OCI-LY3 (cell line): ENCODE measurements around the gene CKMT1B.
"Not testable (repeated sequence)": the region's sequence is repeated elsewhere in the genome, so short reads cannot be mapped to it uniquely, and the experiment has no call there.

ENCODE experiments used
- H2AFZ ChIP-seq: fragments of 200-600, 300-600 bp; shearing (Covaris generic); 2 replicates; pipeline ENCODE4 v1.6.0; 2014; ENCODE audit warnings: antibody characterized with exemption, low read depth, low read length
- H3K27ac ChIP-seq: fragments of 200-600, 300-600 bp; sonication (generic); 2 replicates; pipeline ENCODE4 v1.5.1; 2014; ENCODE audit warnings: mild to moderate bottlenecking, low read length, moderate library complexity, mixed read lengths
- H3K27me3 ChIP-seq: fragments of 200-600, 300-600 bp; sonication (generic); 2 replicates; pipeline ENCODE4 v1.6.1; 2014; ENCODE audit warnings: low read depth, low read length, mixed read lengths
- H3K36me3 ChIP-seq: fragments of 200-600, 300-600 bp; sonication (generic); replicated peaks from 2 replicates; pipeline ENCODE3; 2014; ENCODE audit warnings: low read depth, low read length, mixed read lengths
- H3K4me1 ChIP-seq: fragments of 300-600, 200-600 bp; sonication (generic); 2 replicates; pipeline ENCODE4 v1.6.1; 2014; ENCODE audit warnings: low read length, mixed read lengths
- H3K4me2 ChIP-seq: fragments of 200-600, 300-600 bp; sonication (generic); 2 replicates; pipeline ENCODE4 v1.6.1; 2014; ENCODE audit warnings: low read length, mixed read lengths
- H3K4me3 ChIP-seq: fragments of 300-600, 200-600 bp; sonication (generic); 2 replicates; pipeline ENCODE4 v1.5.1; 2014; ENCODE audit warnings: antibody characterized with exemption, mild to moderate bottlenecking, low read length, moderate library complexity
- H3K79me2 ChIP-seq: fragments of 300-600, 200-600 bp; shearing (Covaris generic); 2 replicates; pipeline ENCODE4 v1.6.1; 2014; ENCODE audit warnings: mild to moderate bottlenecking, low read length, mixed read lengths
- H3K9ac ChIP-seq: fragments of 300-600, 200-600 bp; shearing (Covaris generic); 2 replicates; pipeline ENCODE4 v1.6.0; 2014; ENCODE audit warnings: mild to moderate bottlenecking, low read length, moderate library complexity
- H3K9me3 ChIP-seq: fragments of 200-600, 300-600 bp; shearing (Covaris generic); 2 replicates; pipeline ENCODE4 v1.6.1; 2014; ENCODE audit warnings: low read length, mixed read lengths; ENCODE audit not compliant: insufficient read depth
- H4K20me1 ChIP-seq: fragments of 200-600, 300-600 bp; sonication (generic); 2 replicates; pipeline ENCODE4 v1.6.1; 2016; ENCODE audit warnings: low read length, mixed read lengths; ENCODE audit not compliant: insufficient read depth
- EZH2phosphoT487 ChIP-seq: fragments of 200-600 bp; shearing (Covaris generic); IDR thresholded peaks from 2 replicates; pipeline ENCODE4 v1.6.1; 2018; ENCODE audit warnings: antibody characterized with exemption, mixed run types, low read depth
- TF ChIP-seq, protein P1 (sequence below): fragments of 200-600, 300-600 bp; sonication (generic); IDR thresholded peaks from 2 replicates; pipeline ENCODE4 v1.5.1; 2014; ENCODE audit warnings: antibody characterized with exemption, low read length, low read depth

CKMT1B gene

DNA sequence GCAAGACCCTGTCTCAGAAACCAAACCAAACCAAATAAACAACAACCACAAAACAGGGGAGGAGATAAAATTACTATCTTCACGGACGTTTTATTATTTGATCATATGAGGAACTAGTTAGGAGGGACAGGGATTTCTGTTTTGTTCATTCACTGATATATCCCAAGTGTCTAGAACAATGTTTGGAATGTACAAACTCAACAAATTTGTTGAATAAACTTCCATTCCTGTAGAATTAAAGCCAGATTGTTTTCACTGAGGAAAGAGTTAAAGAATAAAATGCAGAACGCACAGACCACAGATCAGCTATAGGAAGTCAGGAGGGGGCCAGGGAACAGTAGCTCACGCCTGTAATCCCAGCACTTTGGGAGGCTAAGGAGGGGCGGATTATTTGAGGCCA, 31.3 kb downstream of the CKMT1B start:
- no peak overlapping the region for H3K4me3 ChIP-seq
- H2AFZ ChIP-seq, result no peak overlapping the region
- H4K20me1 ChIP-seq, result no peaks in the 10 kb centered on the region
- H3K27ac ChIP-seq, result no peak overlapping the region
- H3K79me2 ChIP-seq, result no peaks in the 10 kb centered on the region
- H3K4me1 ChIP-seq, result no peaks in the 10 kb centered on the region
- no peak overlapping the region for H3K9ac ChIP-seq
- no peaks in the 10 kb centered on the region for H3K27me3 ChIP-seq
- no peaks in the 10 kb centered on the region for H3K9me3 ChIP-seq
- H3K36me3 ChIP-seq, result no peaks in the 10 kb centered on the region
- H3K4me2 ChIP-seq, result no peak overlapping the region
- no peak for TF ChIP-seq EZH2phosphoT487
- TF ChIP-seq, protein P1, sequence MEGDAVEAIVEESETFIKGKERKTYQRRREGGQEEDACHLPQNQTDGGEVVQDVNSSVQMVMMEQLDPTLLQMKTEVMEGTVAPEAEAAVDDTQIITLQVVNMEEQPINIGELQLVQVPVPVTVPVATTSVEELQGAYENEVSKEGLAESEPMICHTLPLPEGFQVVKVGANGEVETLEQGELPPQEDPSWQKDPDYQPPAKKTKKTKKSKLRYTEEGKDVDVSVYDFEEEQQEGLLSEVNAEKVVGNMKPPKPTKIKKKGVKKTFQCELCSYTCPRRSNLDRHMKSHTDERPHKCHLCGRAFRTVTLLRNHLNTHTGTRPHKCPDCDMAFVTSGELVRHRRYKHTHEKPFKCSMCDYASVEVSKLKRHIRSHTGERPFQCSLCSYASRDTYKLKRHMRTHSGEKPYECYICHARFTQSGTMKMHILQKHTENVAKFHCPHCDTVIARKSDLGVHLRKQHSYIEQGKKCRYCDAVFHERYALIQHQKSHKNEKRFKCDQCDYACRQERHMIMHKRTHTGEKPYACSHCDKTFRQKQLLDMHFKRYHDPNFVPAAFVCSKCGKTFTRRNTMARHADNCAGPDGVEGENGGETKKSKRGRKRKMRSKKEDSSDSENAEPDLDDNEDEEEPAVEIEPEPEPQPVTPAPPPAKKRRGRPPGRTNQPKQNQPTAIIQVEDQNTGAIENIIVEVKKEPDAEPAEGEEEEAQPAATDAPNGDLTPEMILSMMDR, result no peak

DNA sequence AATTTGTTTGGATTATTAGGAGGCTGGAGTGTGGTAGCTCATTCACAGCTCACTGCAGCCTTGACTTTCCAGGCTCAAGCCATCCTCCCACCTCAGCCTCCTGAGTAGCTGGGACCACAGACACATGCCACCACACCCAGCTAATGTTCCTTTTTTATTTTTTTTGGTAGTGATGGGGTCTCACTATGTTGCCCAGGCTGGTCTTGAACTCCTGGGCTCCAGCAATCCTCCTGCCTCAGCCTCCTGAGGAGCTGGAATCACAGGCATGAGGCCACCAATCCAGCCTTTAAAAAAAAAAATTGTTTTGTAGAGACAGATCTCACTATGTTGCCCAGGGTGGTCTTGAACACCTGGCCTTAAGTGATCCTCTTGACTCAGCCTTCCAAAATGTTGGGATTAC, 33.1 kb downstream of the CKMT1B start:
- not testable (repeated sequence) for H4K20me1 ChIP-seq, H3K4me2 ChIP-seq, H3K27ac ChIP-seq, H3K4me1 ChIP-seq, H3K9me3 ChIP-seq, H3K4me3 ChIP-seq, H3K9ac ChIP-seq, H3K79me2 ChIP-seq, H2AFZ ChIP-seq, H3K27me3 ChIP-seq, H3K36me3 ChIP-seq

DNA sequence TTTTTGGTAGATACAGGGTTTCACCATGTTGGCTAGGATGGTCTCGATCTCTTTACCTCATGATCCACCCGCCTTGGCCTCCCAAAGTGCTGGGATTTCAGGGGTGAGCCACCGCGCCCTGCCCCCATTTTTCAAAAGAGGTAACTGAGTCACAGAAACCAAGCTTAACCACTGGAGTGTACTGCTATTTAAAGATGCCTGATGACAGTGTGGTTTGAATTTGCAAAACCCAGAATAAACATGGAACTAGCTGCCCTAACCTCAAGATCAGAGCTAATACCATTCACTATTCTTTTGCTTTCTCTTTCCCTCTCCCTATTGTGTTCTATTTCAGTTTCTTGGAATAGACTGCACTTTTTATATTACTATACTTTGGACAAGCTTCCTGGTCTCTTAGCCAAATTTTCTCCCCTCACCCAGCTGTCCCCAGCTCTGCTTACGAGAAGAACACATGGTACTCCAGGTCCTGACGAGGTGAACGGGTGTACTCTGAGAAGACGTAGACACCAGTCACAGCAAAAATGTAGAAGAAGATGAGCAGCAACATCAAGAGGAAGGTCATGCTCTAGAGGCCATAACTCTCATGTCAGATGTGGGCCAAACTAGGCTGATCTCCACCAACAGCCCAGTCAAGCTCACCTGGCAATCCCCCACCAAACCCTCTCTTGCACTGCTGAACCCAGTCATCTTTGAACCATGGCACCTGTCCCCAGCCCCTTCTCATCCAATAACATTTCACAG, 44.8 kb downstream of the CKMT1B start:
- H3K4me1 ChIP-seq, H3K4me3 ChIP-seq, H3K27ac ChIP-seq, H3K27me3 ChIP-seq, H3K4me2 ChIP-seq, H3K9ac ChIP-seq, H3K9me3 ChIP-seq, H3K79me2 ChIP-seq, H2AFZ ChIP-seq, H4K20me1 ChIP-seq, H3K36me3 ChIP-seq: not testable (repeated sequence)
